H1 (cell line): Measurements from ENCODE around the gene HSD17B2. TPM values are rescaled to one million over a fixed set of nuclear protein-coding genes. Genes with fewer than 3 reads are reported as not detected.

Source experiments
- CTCF ChIP-seq, 3 experiments: IDR thresholded peaks; 1 replicate in 2 of 3; 2 replicates in 1 of 3; pipeline versions ENCODE4 v1.5.1 to v1.6.1; 2011; ENCODE audit warnings: low read length in 3 of 3, mild to moderate bottlenecking in 3 of 3, inconsistent platforms in 2 of 3, low read depth in 1 of 3, moderate library complexity in 1 of 3; ENCODE audit not compliant: insufficient read depth in 1 of 3; ENCODE audit errors: control extremely low read depth in 1 of 3
- RFX5 ChIP-seq: IDR thresholded peaks from 2 replicates; pipeline ENCODE4 v1.6.1; 2011; ENCODE audit warnings: low read depth, low read length, improper control_type of control experiment, borderline replicate concordance
- RXRA ChIP-seq: IDR thresholded peaks from 2 replicates; pipeline ENCODE4 v1.6.1; 2011; ENCODE audit warnings: low read depth, mild to moderate bottlenecking, low read length, moderate library complexity; ENCODE audit not compliant: insufficient read depth
- TAF1 ChIP-seq: IDR thresholded peaks from 2 replicates; pipeline ENCODE4 v1.6.1; 2011; ENCODE audit warnings: mild to moderate bottlenecking, low read depth, low read length
- TCF12 ChIP-seq: IDR thresholded peaks from 2 replicates; pipeline ENCODE4 v1.6.1; 2011; ENCODE audit warnings: low read depth, mild to moderate bottlenecking, low read length
- polyA plus RNA-seq, 7 experiments: library from polyadenylated mRNA; depleted of rRNA in 3 of 7; stranded (reverse) in 5 of 7; unstranded in 2 of 7; fragments of >200 nt in 5 of 7; fragments of 200-250 nt in 2 of 7; gene quantifications; 1 replicate in 5 of 7; 2 replicates in 1 of 7; 4 replicates in 1 of 7; pipeline versions ENCODE4 v1.2.1 to v1.2.3, GENCODE V29; 2011 to 2013; ENCODE audit warnings: missing spikeins in 2 of 7, mixed read lengths in 2 of 7
- total RNA-seq: library from RNA; stranded (reverse); fragmentation: NEBNext Ultra II Directional; extraction: Animal tissue kit (Norgen Biotek cat#: 25700); gene quantifications from 2 replicates; pipeline ENCODE4 v1.2.1, GENCODE V29; 2021

Gene HSD17B2
- total and polyA plus RNA-seq, 2 of the 8 experiments (the other 6 are each of a cell fraction or from before 2014, with no cell fraction given): not detected

- TF ChIP-seq CTCF (IDR thresholded peaks at IDR 0.05; ENCODE audit: control extremely low read depth in 1 of 3, insufficient read depth in 1 of 3, low read depth in 1 of 3, low read length in 3 of 3) (no peak), RFX5 (no peak), TAF1 (no peak), RXRA (no peak), TCF12 (no peak)
These were observed 32.2 kb downstream of the HSD17B2 start (continued) for GRCh38 chr16:82067042-82067803.
